OCI-LY3 (cell line): ENCODE measurements around the gene UGT2A2.

ENCODE experiments used
- CTCF ChIP-seq: fragments of 200-600, 300-600 bp; sonication (generic); IDR thresholded peaks from 2 replicates; pipeline ENCODE4 v1.5.1; 2014; ENCODE audit warnings: antibody characterized with exemption, low read length, low read depth
- EZH2phosphoT487 ChIP-seq: fragments of 200-600 bp; shearing (Covaris generic); IDR thresholded peaks from 2 replicates; pipeline ENCODE4 v1.6.1; 2018; ENCODE audit warnings: antibody characterized with exemption, mixed run types, low read depth

- TF ChIP-seq CTCF, result no peak
- TF ChIP-seq EZH2phosphoT487, result no peak
These were observed 45.4 kb upstream of the UGT2A2 start for GRCh38 chr4:69684804-69685203.
